HL-60 (cell line): ENCODE results near the gene ODF2.

Experiments
- DNase-seq, 2 experiments: peaks; one replicate each; pipeline ENCODE4 v3.0.0-alpha.2; 2010 to 2020; ENCODE audit warnings: low read depth in 1 of 2, low spot score in 1 of 2
- H3K27ac ChIP-seq: fragments of 250-450 bp; sonication (Bioruptor Pico); replicated peaks from 2 replicates; pipeline ENCODE4 v1.5.1; 2020; ENCODE audit warnings: mild to moderate bottlenecking, moderate library complexity
- H3K27me3 ChIP-seq: fragments of 250-450 bp; sonication (Bioruptor Pico); 2 replicates; pipeline ENCODE4 v1.5.1; 2021; ENCODE audit warnings: mild to moderate bottlenecking, moderate library complexity; ENCODE audit not compliant: insufficient read depth, poor library complexity, severe bottlenecking
- H3K4me3 ChIP-seq: replicated peaks from 2 replicates; pipeline ENCODE4 v1.5.1; 2011; ENCODE audit warnings: mild to moderate bottlenecking, control low read depth, low read length; ENCODE audit not compliant: insufficient read depth
- GABPA ChIP-seq: IDR thresholded peaks from 2 replicates; pipeline ENCODE4 v1.6.1; 2012; ENCODE audit warnings: low read depth
- POLR2AphosphoS5 ChIP-seq: IDR thresholded peaks from 2 replicates; pipeline ENCODE4 v1.6.1; 2012; ENCODE audit warnings: low read depth
- REST ChIP-seq: IDR thresholded peaks from 2 replicates; pipeline ENCODE4 v1.6.1; 2012; ENCODE audit warnings: low read depth; ENCODE audit not compliant: insufficient replicate concordance
- SPI1 ChIP-seq: IDR thresholded peaks from 2 replicates; pipeline ENCODE4 v1.6.1; 2012; ENCODE audit warnings: low read depth, mild to moderate bottlenecking, borderline replicate concordance
- TF ChIP-seq, protein P1 (sequence below): IDR thresholded peaks from one replicate; pipeline ENCODE4 v1.5.1; 2011; ENCODE audit warnings: low read length, control low read depth, inconsistent platforms; ENCODE audit not compliant: insufficient read depth

Gene ODF2

GRCh38 chr9:128493424-128493823 lies 37.6 kb downstream of the ODF2 start:
- DNase-seq, result no peak
- Histone ChIP-seq H3K27me3 (no peaks in the 10 kb centered on the region), H3K4me3 (no peak overlapping the region), H3K27ac (peak overlapping the region; percentile 72)
- TF ChIP-seq SPI1 (no peak), POLR2AphosphoS5 (no peak), GABPA (no peak)
- TF ChIP-seq, protein P1, sequence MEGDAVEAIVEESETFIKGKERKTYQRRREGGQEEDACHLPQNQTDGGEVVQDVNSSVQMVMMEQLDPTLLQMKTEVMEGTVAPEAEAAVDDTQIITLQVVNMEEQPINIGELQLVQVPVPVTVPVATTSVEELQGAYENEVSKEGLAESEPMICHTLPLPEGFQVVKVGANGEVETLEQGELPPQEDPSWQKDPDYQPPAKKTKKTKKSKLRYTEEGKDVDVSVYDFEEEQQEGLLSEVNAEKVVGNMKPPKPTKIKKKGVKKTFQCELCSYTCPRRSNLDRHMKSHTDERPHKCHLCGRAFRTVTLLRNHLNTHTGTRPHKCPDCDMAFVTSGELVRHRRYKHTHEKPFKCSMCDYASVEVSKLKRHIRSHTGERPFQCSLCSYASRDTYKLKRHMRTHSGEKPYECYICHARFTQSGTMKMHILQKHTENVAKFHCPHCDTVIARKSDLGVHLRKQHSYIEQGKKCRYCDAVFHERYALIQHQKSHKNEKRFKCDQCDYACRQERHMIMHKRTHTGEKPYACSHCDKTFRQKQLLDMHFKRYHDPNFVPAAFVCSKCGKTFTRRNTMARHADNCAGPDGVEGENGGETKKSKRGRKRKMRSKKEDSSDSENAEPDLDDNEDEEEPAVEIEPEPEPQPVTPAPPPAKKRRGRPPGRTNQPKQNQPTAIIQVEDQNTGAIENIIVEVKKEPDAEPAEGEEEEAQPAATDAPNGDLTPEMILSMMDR, result no peak

DNA sequence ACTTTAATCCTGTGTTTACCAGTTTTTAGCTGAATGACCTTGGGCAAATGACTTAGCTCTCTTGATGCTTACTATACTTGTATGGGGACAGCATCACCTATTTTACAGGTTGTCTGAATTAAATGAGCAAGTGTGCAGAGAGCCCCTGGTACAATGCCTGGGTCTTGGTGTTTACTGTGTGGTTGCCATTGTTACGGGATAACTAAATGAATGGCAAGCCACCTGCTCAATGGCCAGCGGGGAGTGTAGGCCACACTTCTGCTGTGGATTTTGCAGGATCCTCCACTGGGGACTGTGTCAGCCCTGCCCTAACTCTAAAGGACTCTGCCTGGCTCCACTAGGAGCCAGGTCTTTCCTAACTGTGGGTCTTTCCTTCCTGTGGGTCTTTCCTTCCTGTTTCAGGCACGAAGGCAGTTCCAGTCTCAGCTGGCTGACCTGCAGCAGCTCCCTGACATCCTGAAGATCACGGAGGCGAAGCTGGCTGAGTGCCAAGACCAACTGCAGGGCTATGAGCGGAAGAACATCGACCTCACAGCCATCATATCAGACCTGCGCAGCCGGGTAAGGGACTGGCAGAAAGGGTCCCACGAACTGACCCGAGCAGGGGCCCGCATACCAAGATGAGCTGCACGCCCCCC lies 38.4 kb downstream of the ODF2 start:
- DNase-seq, result peak; percentile 80 to 96
- TF ChIP-seq SPI1, result peak; percentile 15; the same call in 1 of the 2 replicates
- TF ChIP-seq, protein P1, result no peak
- no peak for TF ChIP-seq REST
- peak; percentile 83 for TF ChIP-seq POLR2AphosphoS5
- Histone ChIP-seq H3K4me3 (no peak overlapping the region), H3K27ac (peak overlapping the region; percentile 72), H3K27me3 (no peaks in the 10 kb centered on the region)

DNA sequence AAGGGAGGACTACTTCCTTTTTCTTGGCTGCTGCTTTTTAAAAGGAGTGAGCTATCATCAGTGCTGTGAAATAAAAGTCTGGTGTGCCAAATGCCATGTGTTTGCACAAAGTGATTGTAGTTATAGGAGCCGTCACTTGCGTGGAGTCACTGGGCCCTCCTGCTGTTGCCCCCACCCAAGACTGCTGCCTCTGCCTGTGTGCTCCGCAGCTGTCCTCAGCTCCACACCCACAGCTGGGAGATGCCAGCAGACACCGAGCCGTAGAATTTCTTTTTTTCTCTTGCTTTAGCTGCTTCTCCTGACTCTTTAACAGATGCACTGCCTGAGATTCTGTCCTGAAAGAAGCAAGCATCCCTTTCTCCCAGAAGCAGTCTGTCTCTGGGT lies 38.9 kb downstream of the ODF2 start:
- no peak for DNase-seq
- Histone ChIP-seq H3K27me3 (no peaks in the 10 kb centered on the region), H3K27ac (peak overlapping the region; percentile 72), H3K4me3 (no peak overlapping the region)
- TF ChIP-seq SPI1 (no peak), POLR2AphosphoS5 (no peak), REST (no peak), GABPA (no peak)
- TF ChIP-seq, protein P1, result no peak

- TF ChIP-seq SPI1 (no peak), GABPA (no peak), REST (no peak), POLR2AphosphoS5 (no peak)
- TF ChIP-seq, protein P1, result no peak
- H3K27me3 ChIP-seq, result no peaks in the 10 kb centered on the region
- no peak for DNase-seq
- no peak overlapping the region for H3K4me3 ChIP-seq
- no peak overlapping the region; the same call in 1 of the 2 replicates for H3K27ac ChIP-seq
Measured at GRCh38 chr9:128495296-128495695, 39.5 kb downstream of the ODF2 start.
